Activated T-helper 1 cell treated with Interleukin-2 at 50 U/mL for 16 hours (primary cell): Measurements from ENCODE around the gene MTHFD2.
"Not testable (repeated sequence)": the region's sequence is repeated elsewhere in the genome, so short reads cannot be mapped to it uniquely, and the experiment has no call there.

Experiments
- DNase-seq: peaks from one replicate; pipeline ENCODE4 v3.0.0-alpha.2; 2020; ENCODE audit warnings: low read depth

The MTHFD2 gene

DNA sequence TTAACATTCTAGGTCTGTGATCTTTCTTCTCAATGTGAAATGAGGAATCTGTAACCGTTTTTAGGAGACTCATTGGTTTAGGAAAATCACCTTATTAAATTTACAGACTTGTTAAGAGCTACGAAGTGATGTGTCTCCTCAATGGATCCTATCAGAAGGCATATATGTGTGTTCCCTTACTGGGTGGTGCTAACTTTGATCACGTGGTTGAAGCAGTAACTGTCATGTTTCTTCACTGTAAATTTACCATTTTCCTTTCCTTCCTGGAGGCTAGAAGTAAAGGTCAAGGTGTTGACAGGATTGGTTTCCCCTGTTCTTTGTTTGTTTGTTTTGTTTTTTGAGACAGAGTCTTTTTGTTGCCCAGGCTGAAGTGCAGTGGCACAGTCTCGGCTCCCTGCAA, 1.4 kb upstream of the MTHFD2 start:
- no peak for DNase-seq

- DNase-seq = no peak
Observed at GRCh38 chr2:74198023-74198460, 373 bp upstream of the MTHFD2 start.

GRCh38 chr2:74199275-74199701, 873 bp downstream of the MTHFD2 start:
- DNase-seq = no peak

DNA sequence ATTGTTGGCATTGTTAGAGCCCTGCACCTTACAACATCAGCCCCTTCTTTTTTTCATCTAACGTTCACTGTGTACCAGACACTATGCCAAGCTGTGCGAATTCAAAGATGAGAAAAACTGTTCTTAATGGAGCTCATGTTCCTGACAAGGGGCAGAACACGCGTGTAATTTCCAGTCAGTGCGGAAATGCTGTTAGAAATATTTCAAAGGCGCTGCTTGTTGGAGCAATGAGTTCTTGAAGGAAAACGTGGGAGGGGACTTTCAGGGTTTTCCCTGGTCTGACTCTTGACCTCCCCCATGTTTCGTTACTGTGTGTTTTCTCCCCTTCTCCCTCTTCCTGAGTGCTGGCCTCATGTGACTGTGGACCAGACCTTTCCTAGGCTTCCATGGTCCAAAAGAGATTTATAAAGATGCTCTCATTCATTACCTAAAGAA, 1.5 kb downstream of the MTHFD2 start:
- DNase-seq = no peak

GRCh38 chr2:74201196-74201595, 2.8 kb downstream of the MTHFD2 start:
- no peak for DNase-seq

- DNase-seq = no peak
Observed at GRCh38 chr2:74201596-74201995, 3.2 kb downstream of the MTHFD2 start.

DNA sequence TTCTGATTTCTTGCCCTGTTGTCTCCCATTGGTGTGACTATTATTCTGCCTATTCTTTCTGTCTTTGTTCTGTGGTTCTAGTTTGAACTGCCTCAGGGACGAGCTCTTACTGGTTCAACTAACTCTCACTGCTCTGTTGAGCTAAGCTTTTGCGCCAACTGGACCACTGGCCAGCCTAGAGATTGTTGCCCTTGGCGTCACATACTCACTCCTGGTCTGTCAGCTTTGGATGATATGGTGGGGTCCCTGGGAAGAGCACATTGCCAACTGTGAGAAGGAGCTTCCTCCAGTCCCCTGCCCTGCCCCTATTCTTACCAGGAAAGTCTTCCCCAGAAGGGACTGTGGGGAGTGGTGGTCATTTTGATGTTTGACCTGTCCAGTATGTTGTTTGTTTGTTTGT, 6.0 kb downstream of the MTHFD2 start:
- DNase-seq = no peak

- no peak for DNase-seq
Observed at GRCh38 chr2:74205113-74205512, 6.7 kb downstream of the MTHFD2 start.

- no peak for DNase-seq
Observed at GRCh38 chr2:74205596-74205995, 7.2 kb downstream of the MTHFD2 start.

DNA sequence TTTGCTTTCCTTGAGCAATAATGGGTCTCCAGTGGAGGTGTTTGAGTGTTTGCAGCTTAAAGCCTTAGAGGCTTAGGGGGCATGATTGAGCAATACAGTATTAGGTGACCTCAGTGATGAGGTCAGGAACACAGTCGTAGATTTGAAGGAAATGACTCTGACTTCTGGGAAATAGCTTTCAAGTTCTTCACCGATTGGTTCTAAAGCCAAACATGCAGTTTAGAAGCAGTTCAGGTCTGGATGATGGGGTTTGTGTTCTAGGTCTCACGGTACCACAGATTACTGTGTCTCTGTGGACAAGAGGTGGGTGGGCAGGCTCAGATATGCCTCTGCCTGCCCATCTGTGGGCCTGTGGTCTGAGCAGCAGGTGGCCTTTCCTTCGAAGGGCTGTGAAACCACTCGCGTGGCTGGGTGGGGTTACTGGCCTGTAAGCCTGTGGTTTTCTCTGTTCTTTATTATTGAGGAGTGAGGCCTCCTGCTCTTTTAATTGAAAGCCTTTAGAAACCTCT, 7.8 kb downstream of the MTHFD2 start:
- no peak for DNase-seq

DNA sequence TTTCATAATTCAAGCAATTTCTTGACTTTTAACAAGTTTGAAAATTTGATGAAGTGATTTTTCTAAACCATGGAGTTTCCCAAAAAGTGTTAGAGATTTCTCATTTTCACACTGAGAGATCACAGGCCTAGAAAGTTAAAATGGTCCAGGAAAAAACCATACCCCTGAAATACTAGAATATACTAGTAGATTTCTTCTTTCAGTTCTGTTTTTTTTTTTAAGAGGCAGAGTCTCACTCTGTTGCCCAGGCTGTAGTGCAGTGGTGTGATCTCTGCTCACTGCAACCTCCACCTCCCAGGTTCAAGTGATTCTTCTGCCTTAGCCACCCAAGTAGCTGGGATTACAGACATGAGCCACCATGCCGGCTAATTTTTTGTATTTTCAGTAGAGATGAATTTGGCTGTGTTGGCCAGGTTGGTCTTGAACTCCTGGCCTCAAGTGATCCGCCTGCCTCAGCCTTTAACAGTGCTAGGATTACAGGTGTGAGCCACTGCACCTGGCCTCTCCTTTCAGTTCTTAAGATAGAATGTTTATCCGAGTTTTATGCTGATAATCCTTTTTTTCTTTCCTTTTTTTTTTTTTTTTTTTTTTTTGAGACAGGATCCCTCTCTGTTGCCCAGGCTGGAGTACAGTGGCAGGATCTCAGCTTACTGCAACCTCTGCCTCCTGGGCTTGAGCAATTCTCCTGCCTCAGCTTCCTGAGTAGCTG, 14.4 kb downstream of the MTHFD2 start:
- DNase-seq = no peak

DNA sequence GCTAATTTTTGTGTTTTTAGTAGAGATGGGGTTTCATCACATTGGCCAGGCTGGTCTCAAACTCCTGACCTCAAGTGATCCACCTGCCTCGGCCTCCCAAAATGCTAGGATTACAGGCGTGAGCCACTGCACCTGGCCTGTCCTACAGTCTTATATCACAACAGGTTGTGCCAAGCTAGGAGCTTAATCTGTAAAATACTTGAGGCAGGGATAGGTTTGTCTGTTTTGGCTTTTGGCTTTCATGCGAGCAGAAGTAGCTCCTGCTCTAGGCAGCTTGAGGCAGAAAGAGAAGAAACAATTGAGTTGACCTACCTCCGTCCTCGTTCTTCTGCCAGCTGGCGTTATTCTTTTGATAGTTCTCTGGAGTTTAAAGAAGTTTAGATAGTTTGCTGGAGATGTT, 17.4 kb downstream of the MTHFD2 start:
- DNase-seq = not testable (repeated sequence)

- DNase-seq = no peak
Observed at GRCh38 chr2:74216642-74217041, 18.2 kb downstream of the MTHFD2 start.

- DNase-seq = no peak
Observed at GRCh38 chr2:74219846-74220486, 21.6 kb downstream of the MTHFD2 start.

GRCh38 chr2:74221091-74221490, 22.7 kb downstream of the MTHFD2 start:
- DNase-seq = no peak

DNA sequence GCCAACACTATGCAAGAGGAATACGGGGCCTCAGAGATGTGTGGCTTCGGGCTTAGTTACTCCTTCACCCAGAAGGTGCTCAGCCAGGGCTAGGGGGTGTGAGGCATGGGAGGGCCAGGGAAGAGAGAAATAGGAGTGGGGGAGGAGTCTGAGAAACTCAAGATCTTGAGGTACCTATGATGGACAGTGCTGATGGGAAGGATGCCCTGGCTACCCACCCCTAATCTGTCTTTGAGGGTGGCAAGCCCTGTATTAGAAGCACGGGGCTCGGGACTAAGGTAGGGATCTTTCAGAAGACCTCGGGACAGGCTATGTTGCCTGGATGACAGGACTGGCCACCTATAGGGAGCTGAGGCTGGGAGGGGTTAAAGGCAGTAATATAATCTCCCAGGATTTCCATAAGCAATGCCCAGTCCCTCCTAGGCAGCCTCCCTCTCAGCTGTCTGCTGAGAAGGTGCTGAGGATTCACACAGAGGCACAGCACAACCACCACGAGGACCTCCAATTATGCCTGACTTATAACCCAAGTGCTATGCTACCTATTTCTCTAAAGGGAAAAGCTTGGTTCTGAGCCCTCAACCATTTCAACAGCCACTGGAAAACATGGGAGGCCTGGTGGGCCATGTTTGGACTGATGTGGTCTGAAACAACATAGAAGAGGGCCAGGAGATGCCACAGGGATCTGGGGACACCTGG, 23.3 kb downstream of the MTHFD2 start:
- no peak for DNase-seq

DNA sequence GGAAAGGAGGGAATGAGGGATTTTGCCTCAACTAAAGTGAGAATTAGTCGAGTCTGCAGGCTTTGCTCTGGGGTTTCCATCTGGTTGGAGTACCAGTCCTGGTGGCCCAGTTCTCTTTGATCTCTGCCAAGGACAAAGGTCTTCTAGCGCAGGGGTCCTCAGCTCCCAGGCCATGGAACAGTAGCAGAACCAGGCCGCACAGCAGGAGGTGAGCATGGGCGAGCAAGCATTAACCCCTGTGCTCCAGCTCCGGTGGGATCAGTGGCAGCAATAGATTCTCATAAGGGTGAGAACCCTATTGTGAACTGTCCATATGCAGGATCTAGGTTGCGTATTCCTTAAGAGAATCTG, 23.9 kb downstream of the MTHFD2 start:
- no peak for DNase-seq

DNA sequence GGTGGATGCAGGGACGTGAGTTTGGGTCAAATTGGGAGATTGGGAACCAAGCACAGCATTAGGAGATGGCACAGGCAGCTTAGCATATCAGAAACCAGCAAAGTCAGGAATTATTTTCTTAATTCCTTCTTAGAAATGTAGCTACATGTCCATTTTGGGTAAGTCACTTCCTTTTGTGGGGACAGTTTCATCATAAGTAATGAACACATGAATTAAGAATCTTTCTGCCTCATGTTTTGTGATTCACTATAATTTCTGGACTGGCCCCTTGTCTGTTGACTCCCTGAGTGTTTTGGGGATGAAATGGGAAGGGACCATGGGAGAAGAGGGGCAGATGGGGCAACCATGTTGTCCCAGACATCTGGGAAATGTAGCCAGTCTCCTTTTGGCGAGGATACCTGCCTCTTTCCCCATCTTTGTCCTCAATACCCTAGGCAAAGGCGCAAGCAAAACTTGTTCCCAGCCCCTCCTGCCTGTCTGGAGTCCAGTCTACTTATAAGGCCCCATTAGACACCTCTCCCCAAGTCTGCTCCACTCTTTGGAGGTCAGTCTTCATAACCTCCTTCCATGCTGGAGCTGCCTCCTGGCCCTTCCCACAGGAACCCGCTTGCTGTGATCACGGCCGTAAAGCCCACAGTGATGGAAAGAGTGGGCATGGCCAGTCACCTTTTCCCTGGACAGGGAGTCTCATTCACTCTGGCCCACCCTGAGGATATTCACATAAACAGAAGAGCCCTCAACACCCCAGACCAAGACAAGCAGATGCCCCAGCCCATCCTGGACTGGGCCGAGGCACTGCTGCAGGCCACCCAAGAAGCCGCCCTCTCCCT, 25.7 kb downstream of the MTHFD2 start:
- DNase-seq = no peak

DNA sequence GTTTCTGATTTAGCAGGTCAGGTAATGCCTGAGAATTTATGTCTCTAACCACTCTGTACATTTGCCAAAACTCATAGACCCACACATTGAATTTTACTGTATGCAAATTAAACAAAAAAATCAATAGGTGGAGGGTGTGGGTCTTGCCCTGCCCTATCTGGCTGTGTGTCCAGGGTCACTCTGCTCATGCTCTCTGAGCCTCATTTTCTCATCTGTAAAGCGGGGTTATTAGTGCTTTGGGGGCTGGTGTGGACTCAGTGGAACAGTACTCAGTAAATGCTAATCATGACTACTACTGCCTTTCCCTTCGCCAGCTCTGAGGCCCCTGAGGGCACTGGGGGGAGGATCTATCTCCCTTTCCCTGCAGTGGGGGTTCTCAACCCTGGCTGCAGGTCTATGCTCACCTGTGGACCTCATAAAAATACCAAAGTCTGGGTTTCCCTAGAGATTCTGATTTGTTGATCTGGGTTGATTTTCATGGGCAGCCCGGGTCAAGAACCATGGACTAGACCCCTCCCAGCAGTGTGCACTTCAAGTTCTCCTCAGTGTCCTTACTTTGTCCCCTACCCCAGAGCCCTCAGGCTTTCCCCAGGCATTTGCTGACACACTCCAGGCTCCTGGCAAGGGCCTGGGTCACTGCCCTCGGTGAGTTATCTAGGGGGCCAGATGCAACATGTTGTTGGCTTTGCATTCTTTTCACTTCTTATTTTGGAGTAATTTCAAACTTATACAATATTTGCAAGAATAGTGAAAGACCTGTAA, 27.5 kb downstream of the MTHFD2 start:
- no peak for DNase-seq

- no peak for DNase-seq
Observed at GRCh38 chr2:74226648-74227213, 28.3 kb downstream of the MTHFD2 start.

DNA sequence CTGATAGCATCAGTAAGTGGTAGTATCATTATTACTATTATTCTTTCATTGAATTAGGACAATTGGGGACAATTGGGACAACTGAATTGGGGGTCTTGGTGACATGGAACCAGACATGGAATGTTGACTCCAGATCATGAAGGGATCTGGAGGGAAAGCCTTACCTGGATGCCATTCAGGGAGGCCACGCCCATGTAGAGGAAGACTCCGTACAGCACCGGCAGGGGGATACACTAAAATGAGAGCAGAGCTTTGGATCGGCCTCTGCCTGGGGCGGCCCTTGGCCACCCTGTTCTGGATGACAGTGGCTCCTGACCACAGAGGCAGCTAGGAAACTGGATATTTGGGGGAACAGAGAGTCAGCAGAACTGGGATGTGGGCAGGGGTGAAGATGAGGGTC, 29.2 kb downstream of the MTHFD2 start:
- no peak for DNase-seq
